SK-N-SH treated with all-trans-retinoic acid at 6 μM for 48 hours (cell line): ENCODE measurements around the gene AFAP1.

ENCODE experiments used
- TF ChIP-seq, protein P1 (sequence below): fragments of 250-450 bp; sonication (Bioruptor Pico); IDR thresholded peaks from 2 replicates; pipeline ENCODE4 v1.8.0; 2020; ENCODE audit warnings: mild to moderate bottlenecking, moderate library complexity, borderline replicate concordance
- TF ChIP-seq, protein P2 (sequence below): fragments of 250-450 bp; sonication (Bioruptor Pico); IDR thresholded peaks from 2 replicates; pipeline ENCODE4 v1.5.0; 2020; ENCODE audit warnings: mild to moderate bottlenecking, moderate library complexity
- TF ChIP-seq, protein P3 (sequence below): fragments of 250-450 bp; sonication (Bioruptor Pico); IDR thresholded peaks from 2 replicates; pipeline ENCODE4 v1.5.1; 2020; ENCODE audit warnings: low read depth, mild to moderate bottlenecking, moderate library complexity

- TF ChIP-seq, protein P1, sequence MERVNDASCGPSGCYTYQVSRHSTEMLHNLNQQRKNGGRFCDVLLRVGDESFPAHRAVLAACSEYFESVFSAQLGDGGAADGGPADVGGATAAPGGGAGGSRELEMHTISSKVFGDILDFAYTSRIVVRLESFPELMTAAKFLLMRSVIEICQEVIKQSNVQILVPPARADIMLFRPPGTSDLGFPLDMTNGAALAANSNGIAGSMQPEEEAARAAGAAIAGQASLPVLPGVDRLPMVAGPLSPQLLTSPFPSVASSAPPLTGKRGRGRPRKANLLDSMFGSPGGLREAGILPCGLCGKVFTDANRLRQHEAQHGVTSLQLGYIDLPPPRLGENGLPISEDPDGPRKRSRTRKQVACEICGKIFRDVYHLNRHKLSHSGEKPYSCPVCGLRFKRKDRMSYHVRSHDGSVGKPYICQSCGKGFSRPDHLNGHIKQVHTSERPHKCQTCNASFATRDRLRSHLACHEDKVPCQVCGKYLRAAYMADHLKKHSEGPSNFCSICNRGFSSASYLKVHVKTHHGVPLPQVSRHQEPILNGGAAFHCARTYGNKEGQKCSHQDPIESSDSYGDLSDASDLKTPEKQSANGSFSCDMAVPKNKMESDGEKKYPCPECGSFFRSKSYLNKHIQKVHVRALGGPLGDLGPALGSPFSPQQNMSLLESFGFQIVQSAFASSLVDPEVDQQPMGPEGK (CRISPR knock-in tag): no peak
- TF ChIP-seq, protein P2, sequence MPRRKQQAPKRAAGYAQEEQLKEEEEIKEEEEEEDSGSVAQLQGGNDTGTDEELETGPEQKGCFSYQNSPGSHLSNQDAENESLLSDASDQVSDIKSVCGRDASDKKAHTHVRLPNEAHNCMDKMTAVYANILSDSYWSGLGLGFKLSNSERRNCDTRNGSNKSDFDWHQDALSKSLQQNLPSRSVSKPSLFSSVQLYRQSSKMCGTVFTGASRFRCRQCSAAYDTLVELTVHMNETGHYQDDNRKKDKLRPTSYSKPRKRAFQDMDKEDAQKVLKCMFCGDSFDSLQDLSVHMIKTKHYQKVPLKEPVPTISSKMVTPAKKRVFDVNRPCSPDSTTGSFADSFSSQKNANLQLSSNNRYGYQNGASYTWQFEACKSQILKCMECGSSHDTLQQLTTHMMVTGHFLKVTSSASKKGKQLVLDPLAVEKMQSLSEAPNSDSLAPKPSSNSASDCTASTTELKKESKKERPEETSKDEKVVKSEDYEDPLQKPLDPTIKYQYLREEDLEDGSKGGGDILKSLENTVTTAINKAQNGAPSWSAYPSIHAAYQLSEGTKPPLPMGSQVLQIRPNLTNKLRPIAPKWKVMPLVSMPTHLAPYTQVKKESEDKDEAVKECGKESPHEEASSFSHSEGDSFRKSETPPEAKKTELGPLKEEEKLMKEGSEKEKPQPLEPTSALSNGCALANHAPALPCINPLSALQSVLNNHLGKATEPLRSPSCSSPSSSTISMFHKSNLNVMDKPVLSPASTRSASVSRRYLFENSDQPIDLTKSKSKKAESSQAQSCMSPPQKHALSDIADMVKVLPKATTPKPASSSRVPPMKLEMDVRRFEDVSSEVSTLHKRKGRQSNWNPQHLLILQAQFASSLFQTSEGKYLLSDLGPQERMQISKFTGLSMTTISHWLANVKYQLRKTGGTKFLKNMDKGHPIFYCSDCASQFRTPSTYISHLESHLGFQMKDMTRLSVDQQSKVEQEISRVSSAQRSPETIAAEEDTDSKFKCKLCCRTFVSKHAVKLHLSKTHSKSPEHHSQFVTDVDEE (CRISPR knock-in tag): no peak
- TF ChIP-seq, protein P3, sequence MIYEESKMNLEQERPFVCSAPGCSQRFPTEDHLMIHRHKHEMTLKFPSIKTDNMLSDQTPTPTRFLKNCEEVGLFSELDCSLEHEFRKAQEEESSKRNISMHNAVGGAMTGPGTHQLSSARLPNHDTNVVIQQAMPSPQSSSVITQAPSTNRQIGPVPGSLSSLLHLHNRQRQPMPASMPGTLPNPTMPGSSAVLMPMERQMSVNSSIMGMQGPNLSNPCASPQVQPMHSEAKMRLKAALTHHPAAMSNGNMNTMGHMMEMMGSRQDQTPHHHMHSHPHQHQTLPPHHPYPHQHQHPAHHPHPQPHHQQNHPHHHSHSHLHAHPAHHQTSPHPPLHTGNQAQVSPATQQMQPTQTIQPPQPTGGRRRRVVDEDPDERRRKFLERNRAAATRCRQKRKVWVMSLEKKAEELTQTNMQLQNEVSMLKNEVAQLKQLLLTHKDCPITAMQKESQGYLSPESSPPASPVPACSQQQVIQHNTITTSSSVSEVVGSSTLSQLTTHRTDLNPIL (CRISPR knock-in tag): no peak
Observed at GRCh38 chr4:7838136-7838782, 101.4 kb downstream of the AFAP1 start.
